PC-3 (cell line): ENCODE results near the gene LEP. TPM values are rescaled to one million over a fixed set of nuclear protein-coding genes. Genes with fewer than 3 reads are reported as not detected.

ENCODE experiments used
- ATAC-seq: fragments of 200-7000 bp; cut with Tn5 transposase; 2 replicates; pipeline ENCODE4 v1.9.1; 2020; ENCODE audit warnings: mild to moderate bottlenecking, moderate library complexity
- BruUV-seq: library from RNA; stranded (reverse); fragments of 400-500 nt; replicated peaks from 2 replicates; lab custom pipeline; 2021; lab: Mats Ljungman, UMichigan
- CTCF ChIA-PET: fragments of 300-600 bp; sonication (Branson Sonifier 250); formaldehyde crosslinking; loops from one replicate; lab custom pipeline; 2022; ENCODE audit warnings: antibody characterized with exemption; lab: Charles Lee
- POLR2A ChIA-PET: fragments of 300-600 bp; sonication (Branson Sonifier 250); formaldehyde crosslinking; loops from one replicate; lab custom pipeline; 2022; ENCODE audit warnings: antibody characterized with exemption; ENCODE audit not compliant: unreplicated experiment; lab: Charles Lee
- DNase-seq: peaks from one replicate; pipeline ENCODE4 v3.0.0-alpha.2; 2015
- H2AFZ ChIP-seq: fragments of 300-600 bp; sonication (generic); 2 replicates; pipeline ENCODE4 v1.6.0; 2016; ENCODE audit warnings: antibody characterized with exemption, low read length
- H3F3A ChIP-seq: fragments of 300-600 bp; sonication (generic); one replicate; pipeline ENCODE4 v1.6.0; 2017; ENCODE audit warnings: antibody characterized with exemption, low read length, control low read depth, mild to moderate bottlenecking; ENCODE audit not compliant: unreplicated experiment
- H3K27ac ChIP-seq: fragments of 300-600 bp; sonication (generic); 2 replicates; pipeline ENCODE4 v1.5.1; 2016; ENCODE audit warnings: mild to moderate bottlenecking, low read length
- H3K27me3 ChIP-seq: fragments of 300-600 bp; sonication (generic); 2 replicates; pipeline ENCODE4 v1.6.1; 2016; ENCODE audit warnings: low read length, mixed read lengths
- H3K36me3 ChIP-seq: fragments of 300-600 bp; sonication (generic); 2 replicates; pipeline ENCODE4 v1.6.1; 2016; ENCODE audit warnings: low read depth, mixed run types, low read length, mixed read lengths
- H3K4me1 ChIP-seq: fragments of 300-600 bp; sonication (generic); 2 replicates; pipeline ENCODE4 v1.5.1; 2016; ENCODE audit warnings: low read length; ENCODE audit not compliant: insufficient read depth
- H3K4me2 ChIP-seq: fragments of 300-600 bp; sonication (generic); 2 replicates; pipeline ENCODE4 v1.6.0; 2016; ENCODE audit warnings: low read length
- H3K4me3 ChIP-seq: fragments of 300-600 bp; sonication (generic); 2 replicates; pipeline ENCODE4 v1.5.1; 2016; ENCODE audit warnings: mild to moderate bottlenecking, low read length, mixed read lengths
- H3K79me2 ChIP-seq: fragments of 300-600 bp; sonication (generic); 2 replicates; pipeline ENCODE4 v1.6.1; 2017; ENCODE audit warnings: low read length, mixed read lengths
- H3K9ac ChIP-seq: fragments of 300-600 bp; sonication (generic); 2 replicates; pipeline ENCODE4 v1.6.0; 2016; ENCODE audit warnings: mild to moderate bottlenecking, low read length
- H3K9me2 ChIP-seq: fragments of 300-600 bp; sonication (generic); replicated peaks from 2 replicates; pipeline ENCODE4 v1.6.1; 2016; ENCODE audit warnings: mixed run types, low read length, mixed read lengths
- H3K9me3 ChIP-seq: fragments of 300-600 bp; sonication (generic); 2 replicates; pipeline ENCODE4 v1.6.1; 2016; ENCODE audit warnings: low read length, mixed read lengths
- H4K20me1 ChIP-seq: fragments of 300-600 bp; sonication (generic); 2 replicates; pipeline ENCODE4 v1.6.1; 2016; ENCODE audit warnings: low read length, mixed read lengths
- CTCF ChIP-seq: fragments of 300-600 bp; sonication (generic); conservative IDR thresholded peaks from 2 replicates; pipeline ENCODE4 v1.5.1; 2017; ENCODE audit warnings: antibody characterized with exemption, low read depth, mild to moderate bottlenecking, low read length
- EZH2 ChIP-seq: fragments of 300-600 bp; sonication (generic); IDR thresholded peaks from one replicate; pipeline ENCODE4 v1.6.1; 2017; ENCODE audit warnings: antibody characterized with exemption, mild to moderate bottlenecking, low read length; ENCODE audit not compliant: unreplicated experiment
- EZH2phosphoT487 ChIP-seq: fragments of 300-600 bp; sonication (generic); IDR thresholded peaks from 2 replicates; pipeline ENCODE4 v1.6.1; 2018; ENCODE audit warnings: mild to moderate bottlenecking, antibody characterized with exemption, low read length, borderline replicate concordance
- intact Hi-C: fragments of 100-400 bp; cut with micrococcal nuclease; formaldehyde crosslinking; loops from 2 replicates; pipeline ENCODE4 v1.9.0; 2023
- total RNA-seq: library from RNA; depleted of rRNA; stranded (reverse); fragments of >200 nt; gene quantifications from 2 replicates; pipeline ENCODE4 v1.2.3, GENCODE V29; 2014

Gene LEP
- total RNA-seq, 1 experiment from 2014 or later = not detected

- POLR2A ChIA-PET = no interaction called here
Observed at GRCh38 chr7:128227271-128227670, 13.8 kb upstream of the LEP start.

GRCh38 chr7:128231021-128231420 is 10.1 kb upstream of the LEP start:
- Histone ChIP-seq H3K9ac (no peak overlapping the region), H3K4me1 (no peaks in the 10 kb centered on the region), H2AFZ (no peak overlapping the region), H3K27ac (no peak overlapping the region), H3K9me3 (no peaks in the 10 kb centered on the region), H3K4me2 (no peak overlapping the region), H3F3A (no peaks in the 10 kb centered on the region), H3K4me3 (no peak overlapping the region), H3K79me2 (no peaks in the 10 kb centered on the region), H3K9me2 (no peaks in the 10 kb centered on the region), H4K20me1 (no peaks in the 10 kb centered on the region), H3K27me3 (no peaks in the 10 kb centered on the region), H3K36me3 (no peaks in the 10 kb centered on the region)
- intact Hi-C loops = no loop called here
- no peak; the same call in 1 of the 2 replicates for ATAC-seq
- CTCF ChIA-PET = no interaction called here
- POLR2A ChIA-PET = no interaction called here
- no peak for TF ChIP-seq EZH2
- TF ChIP-seq EZH2phosphoT487 = no peak
- TF ChIP-seq CTCF = no peak
- BruUV-seq = no TSS peak
- no peak for DNase-seq

More at GRCh38 chr7:128227271-128227670, 13.8 kb upstream of the LEP start:
- no peak overlapping the region for H3K4me2 ChIP-seq
- no peaks in the 10 kb centered on the region for H3K9me2 ChIP-seq
- TF ChIP-seq CTCF (no peak), EZH2 (no peak), EZH2phosphoT487 (no peak)
- H3K79me2 ChIP-seq = no peaks in the 10 kb centered on the region
- no peaks in the 10 kb centered on the region for H3K36me3 ChIP-seq
- no peaks in the 10 kb centered on the region for H3F3A ChIP-seq
- CTCF ChIA-PET = no interaction called here
- no peak overlapping the region for H2AFZ ChIP-seq
- H4K20me1 ChIP-seq = no peaks in the 10 kb centered on the region
- H3K9ac ChIP-seq = no peak overlapping the region
- H3K4me1 ChIP-seq = peaks cover 1% of the 10 kb centered on the region
- H3K9me3 ChIP-seq = no peaks in the 10 kb centered on the region
- H3K4me3 ChIP-seq = no peak overlapping the region
- H3K27me3 ChIP-seq = no peaks in the 10 kb centered on the region
- H3K27ac ChIP-seq = no peak overlapping the region
- no peak for DNase-seq
- intact Hi-C loops = no loop called here
- no peak for ATAC-seq
- no TSS peak for BruUV-seq

GRCh38 chr7:128231677-128232076 is 9.4 kb upstream of the LEP start:
- Histone ChIP-seq H3K36me3 (no peaks in the 10 kb centered on the region), H3K4me1 (peaks cover 5% of the 10 kb centered on the region), H3K9me2 (no peaks in the 10 kb centered on the region), H2AFZ (no peak overlapping the region), H3K27me3 (no peaks in the 10 kb centered on the region), H3K27ac (no peak overlapping the region), H3K9ac (no peak overlapping the region), H4K20me1 (no peaks in the 10 kb centered on the region), H3K79me2 (no peaks in the 10 kb centered on the region), H3K4me3 (no peak overlapping the region), H3K9me3 (no peaks in the 10 kb centered on the region), H3K4me2 (no peak overlapping the region), H3F3A (no peaks in the 10 kb centered on the region)
- TF ChIP-seq EZH2phosphoT487 (no peak), CTCF (no peak), EZH2 (no peak)
- POLR2A ChIA-PET = no interaction called here
- BruUV-seq = no TSS peak
- CTCF ChIA-PET = no interaction called here
- no peak for DNase-seq
- intact Hi-C loops = no loop called here
- no peak for ATAC-seq
